ENCODE data around the gene COL4A4. TPM values are rescaled to one million over a fixed set of nuclear protein-coding genes. Genes with fewer than 3 reads are reported as not detected.

Gene COL4A4
- total RNA-seq, 4 donors from 2014 or later, result 0.90 to 5.7 (median 3.1) TPM

GRCh38 chr2:227186751-227187150 is 22.7 kb upstream of the COL4A4 start:
- no peak for TF ChIP-seq POLR2A (IDR thresholded peaks at IDR 0.05)
- no peak for TF ChIP-seq EP300 (IDR thresholded peaks at IDR 0.05)
- no peak for TF ChIP-seq CTCF (IDR thresholded peaks at IDR 0.05)
- 46 to 50% methylated on average over 1 of the region's 1 CpG for WGBS, 2 donors
- Histone ChIP-seq H3K4me1 (no peaks in the 10 kb centered on the region), H3K9me3 (no peaks in the 10 kb centered on the region), H3K4me3 (no peak overlapping the region), H3K27me3 (no peaks in the 10 kb centered on the region), H3K36me3 (no peaks in the 10 kb centered on the region), H3K27ac (no peak overlapping the region)
- no peak for DNase-seq (ENCODE audit: low spot score in 2 of 2)

GRCh38 chr2:227185615-227186232 is 21.7 kb upstream of the COL4A4 start:
- H3K27me3 ChIP-seq, result no peaks in the 10 kb centered on the region
- no peaks in the 10 kb centered on the region for H3K9me3 ChIP-seq
- H3K27ac ChIP-seq, result no peak overlapping the region
- no peak overlapping the region for H3K4me3 ChIP-seq
- no peak for TF ChIP-seq POLR2A (IDR thresholded peaks at IDR 0.05)
- TF ChIP-seq EP300 (IDR thresholded peaks at IDR 0.05), result no peak
- TF ChIP-seq CTCF (IDR thresholded peaks at IDR 0.05), result no peak
- DNase-seq (ENCODE audit: low spot score in 2 of 2), result no peak
- no peaks in the 10 kb centered on the region for H3K36me3 ChIP-seq
- peaks cover 0 to 4% (median 0%) of the 10 kb centered on the region in 4 donors for H3K4me1 ChIP-seq
- 90 to 91% methylated on average over 6 of the region's 6 CpGs for WGBS, 2 donors

- no peak overlapping the region for H3K4me3 ChIP-seq
- H3K27me3 ChIP-seq, result no peaks in the 10 kb centered on the region
- peaks cover 0 to 5% (median 0%) of the 10 kb centered on the region in 4 donors for H3K4me1 ChIP-seq
- DNase-seq (ENCODE audit: low spot score in 2 of 2), result no peak
- no peaks in the 10 kb centered on the region for H3K9me3 ChIP-seq
- H3K27ac ChIP-seq, result no peak overlapping the region
- TF ChIP-seq EP300 (IDR thresholded peaks at IDR 0.05) (no peak), POLR2A (IDR thresholded peaks at IDR 0.05) (no peak), CTCF (IDR thresholded peaks at IDR 0.05) (no peak)
- 81 to 82% methylated on average over 2 of the region's 2 CpGs for WGBS, 2 donors
- H3K36me3 ChIP-seq, result no peaks in the 10 kb centered on the region
These were observed 19.8 kb upstream of the COL4A4 start for GRCh38 chr2:227183657-227184367.

GRCh38 chr2:227182765-227183164 is 18.8 kb upstream of the COL4A4 start:
- no peak overlapping the region for H3K27ac ChIP-seq
- H3K9me3 ChIP-seq, result no peaks in the 10 kb centered on the region
- no peaks in the 10 kb centered on the region for H3K27me3 ChIP-seq
- peaks cover 0 to 5% (median 0%) of the 10 kb centered on the region in 4 donors for H3K4me1 ChIP-seq
- no peaks in the 10 kb centered on the region for H3K36me3 ChIP-seq
- H3K4me3 ChIP-seq, result no peak overlapping the region
- DNase-seq (ENCODE audit: low spot score in 2 of 2), result no peak
- TF ChIP-seq CTCF (IDR thresholded peaks at IDR 0.05) (no peak), POLR2A (IDR thresholded peaks at IDR 0.05) (no peak), EP300 (IDR thresholded peaks at IDR 0.05) (no peak)

- Histone ChIP-seq H3K4me3 (no peak overlapping the region), H3K36me3 (no peaks in the 10 kb centered on the region), H3K27ac (no peak overlapping the region), H3K27me3 (no peaks in the 10 kb centered on the region), H3K4me1 (peaks cover 0 to 5% (median 0%) of the 10 kb centered on the region in 4 donors), H3K9me3 (no peaks in the 10 kb centered on the region)
- DNase-seq (ENCODE audit: low spot score in 2 of 2), result no peak
- no peak for TF ChIP-seq CTCF (IDR thresholded peaks at IDR 0.05)
- no peak for TF ChIP-seq POLR2A (IDR thresholded peaks at IDR 0.05)
- no peak for TF ChIP-seq EP300 (IDR thresholded peaks at IDR 0.05)
- 32 to 49% methylated on average over 3 of the region's 3 CpGs for WGBS, 2 donors
These were observed 16.8 kb upstream of the COL4A4 start for GRCh38 chr2:227180770-227181169.

Measured in tibial nerve (tissue), 4 donors.